Calu3 (cell line): Measurements from ENCODE around the gene MRPL58. TPM values are rescaled to one million over a fixed set of nuclear protein-coding genes. Genes with fewer than 3 reads are reported as not detected.
"Not testable (repeated sequence)": the region's sequence is repeated elsewhere in the genome, so short reads cannot be mapped to it uniquely, and the experiment has no call there.

ENCODE experiments used
- BruUV-seq: library from RNA; stranded (reverse); fragments of 400-500 nt; replicated peaks from 2 replicates; lab custom pipeline; 2021; lab: Mats Ljungman, UMichigan
- CTCF ChIA-PET: fragments of 300-600 bp; sonication (Branson Sonifier 250); formaldehyde crosslinking; loops from one replicate; lab custom pipeline; 2022; ENCODE audit warnings: antibody characterized with exemption; lab: Charles Lee
- DNase-seq: peaks from one replicate; pipeline ENCODE4 v3.0.0; 2022
- H3K27ac Mint-ChIP-seq: one replicate; pipeline ENCODE4 v1.8.0; 2022; ENCODE audit warnings: mixed read lengths; ENCODE audit not compliant: unreplicated experiment
- H3K27me3 Mint-ChIP-seq: one replicate; pipeline ENCODE4 v1.8.0; 2022; ENCODE audit warnings: mixed read lengths; ENCODE audit not compliant: unreplicated experiment
- H3K36me3 Mint-ChIP-seq: one replicate; pipeline ENCODE4 v1.8.0; 2022; ENCODE audit warnings: mild to moderate bottlenecking, moderate library complexity, mixed read lengths; ENCODE audit not compliant: insufficient read depth, unreplicated experiment
- H3K4me1 Mint-ChIP-seq: one replicate; pipeline ENCODE4 v1.8.0; 2022; ENCODE audit warnings: mild to moderate bottlenecking, low read depth, mixed read lengths; ENCODE audit not compliant: unreplicated experiment
- H3K4me3 Mint-ChIP-seq: one replicate; pipeline ENCODE4 v1.8.0; 2022; ENCODE audit warnings: mild to moderate bottlenecking, low read depth, moderate library complexity, mixed read lengths; ENCODE audit not compliant: unreplicated experiment
- H3K9me3 Mint-ChIP-seq: one replicate; pipeline ENCODE4 v1.8.0; 2022; ENCODE audit warnings: low read depth, mixed read lengths; ENCODE audit not compliant: unreplicated experiment
- CTCF ChIP-seq: fragments of 200-600 bp; IDR thresholded peaks from one replicate; pipeline ENCODE4 v1.8.0; 2022; ENCODE audit warnings: antibody characterized with exemption; ENCODE audit not compliant: unreplicated experiment
- intact Hi-C: fragments of 100-400 bp; cut with micrococcal nuclease; formaldehyde crosslinking; loops from one replicate; pipeline ENCODE4 v1.10.0; 2022; ENCODE audit not compliant: unreplicated experiment
- total RNA-seq: library from RNA; stranded (reverse); gene quantifications from 2 replicates; pipeline ENCODE4 v1.2.3, GENCODE V29; 2022

MRPL58 gene
- total RNA-seq, 1 experiment from 2014 or later: 49.0 TPM

GRCh38 chr17:75019710-75020109 is 7.2 kb downstream of the MRPL58 start:
- peaks cover 18% of the 10 kb centered on the region for H3K36me3 Mint-ChIP-seq

GRCh38 chr17:75020331-75021110 is 8.1 kb downstream of the MRPL58 start:
- TSS peak; percentile 28 for BruUV-seq
- CTCF ChIA-PET: no interaction called here
- Mint-ChIP-seq H3K27ac (no peak overlapping the region), H3K9me3 (no peaks in the 10 kb centered on the region), H3K27me3 (no peaks in the 10 kb centered on the region), H3K4me3 (no peak overlapping the region), H3K4me1 (no peaks in the 10 kb centered on the region), H3K36me3 (peaks cover 12% of the 10 kb centered on the region)
- DNase-seq: no peak
- intact Hi-C loops: no loop called here
- no peak for TF ChIP-seq CTCF

More at GRCh38 chr17:75019710-75020109, 7.2 kb downstream of the MRPL58 start:
- CTCF ChIA-PET: no interaction called here
- no peak for DNase-seq
- Mint-ChIP-seq H3K4me3 (no peak overlapping the region), H3K27ac (no peak overlapping the region), H3K4me1 (no peaks in the 10 kb centered on the region), H3K9me3 (no peaks in the 10 kb centered on the region), H3K27me3 (no peaks in the 10 kb centered on the region)
- no TSS peak for BruUV-seq
- TF ChIP-seq CTCF: no peak
- intact Hi-C loops: no loop called here

GRCh38 chr17:75024686-75025397 is 12.4 kb downstream of the MRPL58 start:
- Mint-ChIP-seq H3K27ac (no peak overlapping the region), H3K36me3 (no peaks in the 10 kb centered on the region), H3K27me3 (no peaks in the 10 kb centered on the region), H3K4me1 (peaks cover 7% of the 10 kb centered on the region), H3K9me3 (no peaks in the 10 kb centered on the region), H3K4me3 (no peak overlapping the region)
- DNase-seq: no peak
- intact Hi-C loops: no loop called here
- no TSS peak for BruUV-seq
- CTCF ChIA-PET: interaction anchor here (1.3 kb wide), 1 partner anchor 64 kb away, joined by 3 read pairs; no protein-coding TSS in a partner anchor
- no peak for TF ChIP-seq CTCF

- H3K27ac Mint-ChIP-seq, H3K27me3 Mint-ChIP-seq, H3K9me3 Mint-ChIP-seq, intact Hi-C loops, H3K4me3 Mint-ChIP-seq, BruUV-seq, H3K36me3 Mint-ChIP-seq, DNase-seq, H3K4me1 Mint-ChIP-seq, CTCF ChIA-PET: not testable (repeated sequence)
Observed at GRCh38 chr17:75025398-75025734, 12.9 kb downstream of the MRPL58 start.

- H3K27ac Mint-ChIP-seq, H3K36me3 Mint-ChIP-seq, H3K4me1 Mint-ChIP-seq, BruUV-seq, CTCF ChIA-PET, intact Hi-C loops, H3K27me3 Mint-ChIP-seq, H3K4me3 Mint-ChIP-seq, H3K9me3 Mint-ChIP-seq: not testable (repeated sequence)
- peak; percentile 15 for DNase-seq
Observed at GRCh38 chr17:75026650-75027049, 14.2 kb downstream of the MRPL58 start.
